Activated CD4-positive, CD25-positive, alpha-beta regulatory T cell treated with anti-CD3 and anti-CD28 coated beads, Interleukin-2, amount 50 U/mL, for 16 hours (primary cell): ENCODE results near the gene TUT4.

Experiments used
- DNase-seq: peaks from one replicate; pipeline ENCODE4 v3.0.0-alpha.2; 2020; ENCODE audit warnings: low read depth, low spot score

Gene TUT4

GRCh38 chr1:52534928-52535764, 17.7 kb downstream of the TUT4 start:
- DNase-seq = no peak

GRCh38 chr1:52533713-52534112, 19.2 kb downstream of the TUT4 start:
- no peak for DNase-seq

GRCh38 chr1:52532731-52533327, 20.1 kb downstream of the TUT4 start:
- no peak for DNase-seq

- no peak for DNase-seq
Observed at GRCh38 chr1:52532247-52532646, 20.6 kb downstream of the TUT4 start.

GRCh38 chr1:52531249-52531872, 21.5 kb downstream of the TUT4 start:
- no peak for DNase-seq

- DNase-seq = no peak
Observed at GRCh38 chr1:52530563-52531144, 22.2 kb downstream of the TUT4 start.

- no peak for DNase-seq
Observed at GRCh38 chr1:52523376-52523775, 29.5 kb downstream of the TUT4 start.

GRCh38 chr1:52520148-52520547, 32.7 kb downstream of the TUT4 start:
- no peak for DNase-seq

- no peak for DNase-seq
Observed at GRCh38 chr1:52518962-52519361, 33.9 kb downstream of the TUT4 start.

- no peak for DNase-seq
Observed at GRCh38 chr1:52511851-52512615, 40.9 kb downstream of the TUT4 start.

- no peak for DNase-seq
Observed at GRCh38 chr1:52511439-52511838, 41.5 kb downstream of the TUT4 start.

- no peak for DNase-seq
Observed at GRCh38 chr1:52506920-52507546, 45.9 kb downstream of the TUT4 start.

GRCh38 chr1:52506349-52506748, 46.5 kb downstream of the TUT4 start:
- no peak for DNase-seq

GRCh38 chr1:52504720-52505119, 48.2 kb downstream of the TUT4 start:
- no peak for DNase-seq

GRCh38 chr1:52503706-52504105, 49.2 kb downstream of the TUT4 start:
- DNase-seq = no peak

- no peak for DNase-seq
Observed at GRCh38 chr1:52502789-52503188, 50.1 kb downstream of the TUT4 start.

- no peak for DNase-seq
Observed at GRCh38 chr1:52487632-52488031, 65.3 kb downstream of the TUT4 start.

GRCh38 chr1:52482326-52483004, 70.4 kb downstream of the TUT4 start:
- DNase-seq = no peak

- DNase-seq = no peak
Observed at GRCh38 chr1:52479076-52479475, 73.8 kb downstream of the TUT4 start.

GRCh38 chr1:52477876-52478275, 75.0 kb downstream of the TUT4 start:
- DNase-seq = no peak

- no peak for DNase-seq
Observed at GRCh38 chr1:52476943-52477342, 75.9 kb downstream of the TUT4 start.
